GM21528 (cell line): ENCODE measurements around the gene RXFP4.
"Not testable (repeated sequence)": the region's sequence is repeated elsewhere in the genome, so short reads cannot be mapped to it uniquely, and the experiment has no call there.

Experiments used
- ATAC-seq: cut with Tn5 transposase; IDR thresholded peaks from one replicate; pipeline ENCODE4 v1.9.1; 2021; ENCODE audit warnings: mild to moderate bottlenecking, moderate library complexity; ENCODE audit not compliant: unreplicated experiment, low FRiP score

Gene RXFP4

DNA sequence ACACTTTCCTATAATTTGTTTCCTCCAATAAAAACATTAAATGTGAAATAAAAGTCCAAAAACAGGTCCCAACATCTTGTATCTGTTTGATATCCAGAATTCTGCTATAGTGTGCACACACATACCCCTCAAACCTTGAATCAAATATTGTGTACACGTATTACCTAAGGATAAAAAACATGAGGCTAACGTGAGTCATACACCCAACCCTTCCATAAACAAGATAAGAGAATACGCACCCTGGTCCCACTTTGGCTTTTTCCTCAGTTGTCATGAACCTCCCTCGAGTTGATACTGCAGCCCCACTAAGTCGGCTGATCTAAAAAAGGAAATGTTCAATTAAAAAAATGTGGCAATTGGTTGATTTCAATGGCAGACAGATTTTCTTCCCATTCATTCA, 12.4 kb upstream of the RXFP4 start:
- ATAC-seq, result no peak

DNA sequence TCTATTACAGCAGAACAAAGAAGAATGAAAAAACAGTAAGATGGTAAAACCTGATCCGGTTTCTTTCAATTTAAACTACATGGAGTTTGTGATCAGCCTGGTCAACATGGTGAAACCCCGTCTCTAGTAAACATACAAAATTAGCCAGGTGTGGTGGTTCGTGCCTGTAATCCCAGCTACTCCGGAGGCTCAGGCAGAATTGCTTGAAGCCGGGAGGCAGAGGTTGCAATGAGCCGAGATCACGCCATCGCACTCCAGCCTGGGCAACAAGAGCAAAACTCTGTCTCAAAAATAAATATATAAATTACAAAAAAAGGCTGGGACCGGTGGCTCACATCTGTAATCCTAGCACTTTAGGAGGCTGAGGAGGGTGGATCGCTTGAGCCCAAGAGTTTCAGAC, 10.7 kb upstream of the RXFP4 start:
- ATAC-seq, result not testable (repeated sequence)

DNA sequence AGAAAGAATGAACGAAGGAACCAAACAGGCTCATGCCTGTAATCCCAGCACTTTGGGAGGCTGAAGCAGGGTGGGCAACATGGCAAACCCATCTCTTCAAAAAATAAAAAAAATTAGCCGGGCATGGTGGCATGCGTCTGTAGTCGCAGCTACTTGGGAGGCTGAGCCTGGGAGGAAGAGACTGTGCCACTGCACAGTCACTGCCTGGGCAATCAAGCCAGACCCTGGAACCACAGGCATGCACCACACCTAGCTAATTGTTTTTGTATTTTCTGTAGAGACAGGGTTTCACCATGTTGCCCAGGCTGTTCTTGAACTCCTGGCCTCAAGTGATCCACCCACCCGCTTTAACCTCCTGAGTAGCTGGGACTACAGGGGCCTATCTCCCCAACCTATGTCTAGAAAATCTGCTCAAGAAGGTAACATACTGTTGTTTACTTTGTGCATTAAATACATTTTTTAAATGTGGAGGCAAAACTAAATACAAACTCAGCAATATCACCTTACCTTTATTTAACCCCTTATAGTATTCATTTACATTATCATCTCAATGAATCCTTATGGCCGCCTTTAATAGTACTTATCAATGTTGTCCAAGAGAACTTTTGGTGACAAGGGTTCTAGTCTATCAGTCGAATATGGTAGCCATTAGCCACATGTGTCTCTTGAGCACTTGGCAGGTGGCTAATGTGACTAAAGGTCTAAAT, 10.0 kb upstream of the RXFP4 start:
- ATAC-seq, result no peak

DNA sequence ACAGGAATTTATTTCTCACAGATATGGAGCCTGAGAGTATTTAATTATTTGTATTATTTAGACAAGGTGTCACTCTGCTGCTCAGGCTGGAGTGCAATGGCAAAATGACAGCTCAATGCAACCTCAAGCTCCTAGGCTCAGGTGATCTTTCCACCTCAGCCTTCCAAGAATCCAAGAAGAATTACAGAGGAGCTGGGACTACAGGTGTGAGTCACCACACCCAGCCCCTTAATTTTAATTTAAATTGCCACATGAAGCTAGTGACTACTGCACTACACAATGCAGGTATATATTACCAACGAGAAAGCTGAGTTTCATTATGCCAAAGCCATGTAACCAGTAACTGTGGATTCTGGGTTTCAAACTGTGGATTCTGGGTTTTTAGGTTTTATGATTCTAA, 9.4 kb upstream of the RXFP4 start:
- no peak for ATAC-seq

DNA sequence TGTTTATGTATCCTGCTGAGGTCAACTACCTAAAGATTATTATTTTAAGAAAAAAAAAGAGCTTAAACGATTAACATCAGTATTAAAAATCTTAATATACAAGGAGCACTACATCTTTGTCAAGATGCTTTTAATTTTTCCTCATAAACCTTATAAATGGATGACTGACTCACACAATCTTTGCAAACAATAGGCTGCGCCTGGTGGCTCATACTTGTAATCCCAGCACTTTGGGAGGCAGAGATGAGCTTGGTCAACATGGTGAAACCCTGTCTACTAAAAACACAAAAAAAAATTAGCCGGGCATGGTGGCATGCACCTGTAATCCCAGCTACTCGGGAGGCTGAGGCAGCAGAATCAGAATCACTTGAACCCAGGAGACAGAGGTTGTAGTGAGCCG, 9.0 kb upstream of the RXFP4 start:
- no peak for ATAC-seq

DNA sequence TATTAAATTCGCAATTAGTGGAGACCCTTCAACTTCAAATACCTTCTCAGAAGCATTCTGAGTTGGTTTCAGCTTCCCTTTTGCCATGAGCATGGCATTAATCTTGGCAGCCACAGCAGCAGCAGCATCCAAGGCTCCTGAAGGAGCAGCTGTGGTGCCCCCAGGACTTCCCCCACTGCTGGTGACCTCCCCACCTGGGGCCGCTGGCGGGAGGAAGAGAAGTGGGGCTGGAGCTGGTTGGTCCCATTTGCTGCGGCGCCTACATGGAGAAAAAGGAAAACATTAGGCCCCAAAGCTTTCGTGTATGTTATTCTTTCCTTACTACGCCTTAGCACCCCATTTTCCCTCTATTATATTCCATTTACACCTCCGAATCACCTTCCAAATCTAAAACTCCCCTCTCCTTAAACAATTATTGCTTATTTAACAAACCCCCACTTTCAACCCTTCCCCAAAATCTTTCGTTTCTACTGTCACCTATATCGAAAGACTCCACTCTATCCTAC, 7.8 kb upstream of the RXFP4 start:
- ATAC-seq, result no peak

DNA sequence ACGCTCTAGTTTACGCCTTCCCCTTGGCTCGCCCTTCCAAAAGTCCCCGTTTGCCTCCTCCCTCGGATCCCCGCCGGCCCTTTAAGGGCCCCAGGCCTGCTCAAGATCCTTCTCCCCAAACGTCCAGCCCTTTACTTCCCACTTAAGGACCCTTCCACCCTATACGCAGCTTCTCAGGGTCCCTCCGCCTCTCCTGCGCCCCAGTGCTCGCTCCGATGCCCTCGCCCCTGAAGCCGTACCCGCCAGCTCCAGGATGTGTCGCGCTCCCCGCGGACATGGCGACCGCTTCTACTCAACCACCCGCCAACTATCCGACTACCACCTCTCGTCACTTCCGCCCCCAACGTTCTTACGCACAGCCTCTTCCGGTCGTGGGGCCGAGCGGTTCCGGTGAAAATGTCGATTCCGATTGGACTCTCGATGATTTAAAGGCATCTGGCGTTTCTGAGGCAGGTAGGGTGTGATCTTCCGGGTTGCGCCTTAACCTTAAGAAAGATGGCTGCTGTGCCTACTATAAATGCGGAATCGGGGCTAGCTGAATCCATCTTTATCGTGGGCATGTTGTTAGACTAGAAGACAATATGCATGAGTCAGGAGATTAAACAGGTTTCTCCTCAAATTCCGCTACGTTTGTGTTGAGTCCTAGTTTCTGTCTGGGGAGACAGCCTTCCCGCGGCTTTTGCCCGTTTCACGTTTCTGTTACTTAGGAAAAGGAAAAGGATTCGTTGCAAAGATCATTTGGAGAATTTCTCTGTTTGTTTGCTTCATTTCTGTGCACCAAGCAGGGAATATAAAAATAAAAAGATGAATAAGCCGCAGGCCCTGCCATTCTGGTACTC, 7.1 kb upstream of the RXFP4 start, which contains the start of gene KHDC4:
Gene KHDC4 (minus strand): TSS at position 317 of the 839 bp plus-strand sequence. CDS start 40 bp downstream, at position 277.
- peak; percentile 88 for ATAC-seq

DNA sequence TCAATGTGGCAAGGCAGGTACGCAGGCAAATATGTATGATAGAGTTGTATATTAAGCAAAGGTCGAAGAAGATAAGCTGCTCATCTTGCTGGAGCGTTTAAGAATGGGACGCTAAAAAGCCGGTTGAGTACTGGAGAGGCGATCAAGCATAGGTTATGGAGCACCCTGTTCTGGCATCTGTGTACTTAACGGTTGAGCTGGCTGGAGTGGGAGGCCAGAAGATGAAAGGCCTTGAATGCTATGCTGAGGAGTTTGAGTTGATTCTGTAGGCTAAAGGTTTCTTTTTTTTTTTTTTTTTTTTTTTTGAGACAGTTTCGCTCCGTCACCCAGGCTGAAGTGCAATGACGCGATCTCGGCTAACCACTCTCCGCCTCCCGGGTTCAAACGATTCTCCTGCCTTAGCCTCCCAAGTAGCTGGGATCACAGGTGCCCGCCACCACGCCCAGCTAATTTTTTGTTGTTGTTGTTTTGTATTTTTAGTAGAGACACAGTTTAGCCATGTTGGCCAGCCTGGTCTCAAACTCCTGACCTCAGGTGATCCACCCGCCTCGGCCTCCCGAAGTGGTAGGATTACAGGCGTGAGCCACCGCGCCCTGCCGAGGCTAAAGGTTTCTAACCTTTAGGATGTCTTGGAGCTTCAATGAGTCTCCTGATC, 6.4 kb upstream of the RXFP4 start:
- ATAC-seq, result no peak

DNA sequence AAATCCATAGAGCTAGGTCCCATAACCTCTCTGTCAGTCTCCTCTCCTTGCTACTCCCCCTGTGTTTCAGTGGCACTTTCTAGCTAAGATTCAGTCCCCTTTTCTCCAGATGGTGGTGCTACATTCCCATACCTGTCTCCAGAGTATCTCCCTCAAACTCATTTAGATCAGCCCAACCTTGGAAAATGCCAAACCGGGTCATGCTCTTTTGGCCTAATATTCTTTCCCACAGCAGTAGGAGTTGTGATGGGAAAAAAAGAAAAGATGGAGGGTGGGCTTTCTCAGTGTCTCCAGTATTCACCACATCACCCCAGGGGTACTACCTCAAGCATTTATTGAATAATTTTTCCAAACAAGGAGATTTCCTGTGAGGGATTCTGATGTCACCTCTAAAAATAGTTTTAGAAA, 3.2 kb upstream of the RXFP4 start:
- no peak for ATAC-seq

DNA sequence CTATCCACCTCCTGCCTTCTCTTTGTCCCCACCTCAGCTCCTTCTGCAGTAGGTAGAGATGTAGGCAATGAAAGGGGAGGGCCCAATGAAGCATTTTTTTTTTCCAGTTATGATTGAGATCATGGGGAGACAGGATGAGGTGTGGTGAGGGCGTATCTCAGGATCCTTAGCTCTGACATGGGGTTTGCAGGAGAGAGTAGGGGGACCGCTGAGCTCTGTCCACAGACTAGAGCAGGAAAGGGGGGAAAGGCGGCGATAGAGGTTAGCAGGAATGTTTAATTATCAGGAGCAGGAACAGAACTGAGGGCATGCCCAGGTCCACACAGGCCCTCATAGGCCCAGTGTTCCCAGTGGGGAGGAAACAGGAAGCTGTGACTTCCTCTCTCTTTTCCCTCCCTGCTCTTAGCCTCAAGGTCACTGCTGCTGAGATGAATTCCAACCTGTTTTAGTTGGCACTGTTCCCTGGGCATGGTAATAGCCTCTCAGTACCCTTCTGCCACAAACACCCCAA, 901 bp upstream of the RXFP4 start:
- ATAC-seq, result no peak

DNA sequence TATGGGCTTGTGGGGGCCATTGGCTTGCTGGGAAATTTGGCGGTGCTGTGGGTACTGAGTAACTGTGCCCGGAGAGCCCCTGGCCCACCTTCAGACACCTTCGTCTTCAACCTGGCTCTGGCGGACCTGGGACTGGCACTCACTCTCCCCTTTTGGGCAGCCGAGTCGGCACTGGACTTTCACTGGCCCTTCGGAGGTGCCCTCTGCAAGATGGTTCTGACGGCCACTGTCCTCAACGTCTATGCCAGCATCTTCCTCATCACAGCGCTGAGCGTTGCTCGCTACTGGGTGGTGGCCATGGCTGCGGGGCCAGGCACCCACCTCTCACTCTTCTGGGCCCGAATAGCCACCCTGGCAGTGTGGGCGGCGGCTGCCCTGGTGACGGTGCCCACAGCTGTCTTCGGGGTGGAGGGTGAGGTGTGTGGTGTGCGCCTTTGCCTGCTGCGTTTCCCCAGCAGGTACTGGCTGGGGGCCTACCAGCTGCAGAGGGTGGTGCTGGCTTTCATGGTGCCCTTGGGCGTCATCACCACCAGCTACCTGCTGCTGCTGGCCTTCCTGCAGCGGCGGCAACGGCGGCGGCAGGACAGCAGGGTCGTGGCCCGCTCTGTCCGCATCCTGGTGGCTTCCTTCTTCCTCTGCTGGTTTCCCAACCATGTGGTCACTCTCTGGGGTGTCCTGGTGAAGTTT, 550 bp downstream of the RXFP4 start:
- ATAC-seq, result no peak

DNA sequence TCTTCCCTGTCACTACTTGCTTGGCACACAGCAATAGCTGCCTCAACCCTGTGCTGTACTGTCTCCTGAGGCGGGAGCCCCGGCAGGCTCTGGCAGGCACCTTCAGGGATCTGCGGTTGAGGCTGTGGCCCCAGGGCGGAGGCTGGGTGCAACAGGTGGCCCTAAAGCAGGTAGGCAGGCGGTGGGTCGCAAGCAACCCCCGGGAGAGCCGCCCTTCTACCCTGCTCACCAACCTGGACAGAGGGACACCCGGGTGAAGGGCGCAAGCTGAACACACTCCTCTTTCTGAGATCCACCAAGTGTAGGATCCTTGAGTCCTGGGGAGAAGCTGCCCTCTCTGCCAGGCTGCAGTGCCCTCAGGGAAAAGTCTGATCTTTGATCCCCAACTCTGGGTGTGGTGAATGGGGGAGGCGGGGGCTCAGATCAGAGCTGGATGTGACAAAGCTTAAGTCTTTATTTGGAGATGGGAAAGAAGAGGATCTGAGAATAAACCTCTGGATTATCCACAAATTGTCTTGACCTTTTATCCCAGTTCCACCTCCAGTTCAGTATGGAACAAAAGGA, 1.2 kb downstream of the RXFP4 start:
- no peak for ATAC-seq

DNA sequence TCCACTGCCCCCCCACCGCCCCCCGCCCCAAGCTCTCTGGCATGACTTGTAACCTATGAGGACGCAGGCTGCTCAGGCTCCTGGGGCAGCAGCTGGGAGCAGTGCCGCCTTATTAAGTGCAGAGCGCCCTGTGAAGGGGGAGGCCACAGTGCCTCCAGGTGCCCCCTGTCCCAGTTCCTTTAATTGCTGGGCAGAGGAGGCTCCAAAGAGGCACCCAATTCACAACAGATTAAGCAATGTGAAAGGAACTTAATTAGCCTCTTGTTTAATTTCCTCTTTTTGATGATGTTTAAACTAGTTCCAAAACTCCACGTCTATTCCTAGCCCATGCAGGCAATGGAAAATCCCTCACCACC, 3.0 kb downstream of the RXFP4 start:
- no peak for ATAC-seq

DNA sequence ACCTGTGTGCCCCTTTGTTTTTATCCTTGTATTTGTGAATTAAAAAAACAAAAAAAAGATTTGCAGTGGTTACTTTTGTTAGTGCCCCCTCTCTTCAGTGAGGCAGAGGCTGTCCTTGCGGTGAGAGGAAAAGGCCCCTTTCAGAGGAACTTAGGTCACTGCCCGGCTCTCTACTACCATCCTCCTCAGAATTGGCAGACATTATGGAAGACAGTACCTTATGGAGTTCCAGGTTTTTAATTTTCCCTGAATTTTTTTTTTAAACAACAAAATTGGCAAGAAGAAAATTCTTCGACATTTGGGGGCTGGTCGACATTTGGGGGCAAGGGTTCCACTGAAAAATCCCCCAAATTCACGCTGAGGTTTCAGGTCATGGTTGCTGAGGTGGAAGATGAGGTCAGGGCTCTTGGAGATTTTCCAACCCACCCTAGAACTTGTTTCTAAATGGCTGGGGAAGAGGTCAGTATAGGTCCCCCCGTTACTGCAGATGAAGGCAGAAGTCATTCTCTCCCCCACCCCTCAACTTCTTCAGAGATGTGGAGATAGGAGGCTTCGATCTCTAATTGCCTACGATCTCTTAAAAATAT, 5.3 kb downstream of the RXFP4 start:
- ATAC-seq, result peak; percentile 16

DNA sequence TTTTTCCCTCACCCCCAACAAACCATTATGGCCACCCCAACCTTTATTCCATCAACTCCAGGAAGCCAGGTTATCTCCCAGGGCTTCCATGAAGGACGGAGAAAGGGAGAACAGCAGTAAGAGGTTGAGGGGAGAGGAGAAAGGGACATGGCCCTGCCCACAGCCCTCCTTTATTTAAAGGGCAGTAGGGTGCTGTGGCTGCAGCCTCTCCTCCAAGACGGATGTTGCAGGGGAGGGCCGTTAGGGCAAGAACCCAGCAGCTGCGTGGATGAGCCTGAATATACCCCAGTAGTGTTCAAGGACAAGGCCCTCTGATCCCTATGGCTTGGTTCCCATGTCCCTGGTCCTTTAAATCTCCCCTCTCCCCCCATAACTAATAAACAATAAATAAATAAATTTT, 5.9 kb downstream of the RXFP4 start:
- no peak for ATAC-seq

DNA sequence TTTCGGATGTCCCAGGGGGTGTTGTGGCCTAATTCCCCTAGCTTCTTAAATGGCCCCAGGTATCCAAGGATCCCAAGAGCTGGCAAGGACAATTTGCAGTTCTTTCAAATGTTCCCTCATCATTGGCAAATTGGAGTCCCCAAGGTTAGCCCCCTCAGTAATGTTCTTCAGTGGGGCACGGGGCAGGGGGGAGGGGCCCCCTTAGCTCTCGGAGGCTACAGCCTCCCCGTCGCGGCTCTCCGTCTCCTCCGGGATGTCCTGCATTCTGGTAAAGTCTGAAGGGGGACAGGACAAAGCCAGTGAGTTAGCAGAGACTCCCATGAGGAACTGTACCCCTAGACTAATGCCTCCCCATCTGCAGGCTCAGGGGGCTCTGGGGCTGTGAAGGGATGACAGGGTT, 6.3 kb downstream of the RXFP4 start:
- no peak for ATAC-seq

DNA sequence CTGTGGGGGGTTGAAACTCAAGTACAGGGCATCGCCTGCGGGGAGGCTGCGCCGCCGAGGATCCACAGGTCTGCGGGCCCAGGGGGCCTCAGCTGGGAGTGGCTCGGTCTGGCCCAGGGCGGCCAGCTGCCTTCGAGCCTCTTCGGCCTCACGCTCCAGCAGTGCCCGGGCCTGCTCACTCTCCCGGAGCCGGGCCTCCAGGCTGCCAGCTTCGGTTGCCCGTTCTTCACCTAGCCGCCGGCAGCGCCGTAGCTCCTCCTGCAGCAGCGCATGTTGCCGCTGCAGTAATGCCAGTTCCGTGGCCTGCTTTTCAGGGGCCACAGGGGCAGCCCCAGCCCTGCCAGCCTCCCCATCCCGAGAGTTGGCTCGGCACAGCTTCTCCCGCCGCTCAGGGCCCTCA, 9.4 kb downstream of the RXFP4 start:
- ATAC-seq, result no peak

DNA sequence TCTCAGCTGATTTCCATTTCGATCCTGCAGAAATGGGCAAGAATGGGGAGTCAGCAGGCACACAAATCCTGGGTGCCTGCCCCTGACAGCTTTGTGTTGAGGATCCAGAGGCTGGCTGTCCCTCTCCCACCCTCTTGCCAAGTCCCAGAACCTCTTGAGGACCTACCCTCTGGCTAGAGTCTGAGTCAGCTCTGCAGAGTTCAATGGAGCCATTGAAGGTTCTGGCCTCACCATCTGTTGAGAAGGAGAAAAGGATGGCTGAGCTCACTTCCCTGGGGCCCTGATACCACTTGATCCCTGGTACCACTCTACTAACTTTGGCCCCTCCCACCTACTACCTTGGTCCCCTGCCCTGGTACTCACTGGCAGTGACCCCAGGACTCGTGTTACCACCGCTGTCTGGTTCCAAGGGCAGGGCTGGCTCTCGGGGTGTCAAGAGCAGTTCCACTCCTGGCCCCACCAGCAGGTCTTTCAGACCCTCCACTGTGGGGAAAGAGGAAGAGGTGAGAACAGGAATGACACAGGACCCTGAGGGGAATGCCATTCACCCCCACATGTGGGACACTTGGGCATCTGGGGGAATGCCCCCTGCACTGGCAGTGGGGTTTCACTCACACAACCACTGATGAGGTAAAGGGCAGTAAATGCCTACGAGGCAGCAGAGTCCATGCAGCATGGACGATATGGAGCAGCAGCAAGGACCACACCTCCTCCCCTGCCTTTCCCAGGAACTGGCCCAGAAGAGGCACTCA, 10.5 kb downstream of the RXFP4 start:
- no peak for ATAC-seq

DNA sequence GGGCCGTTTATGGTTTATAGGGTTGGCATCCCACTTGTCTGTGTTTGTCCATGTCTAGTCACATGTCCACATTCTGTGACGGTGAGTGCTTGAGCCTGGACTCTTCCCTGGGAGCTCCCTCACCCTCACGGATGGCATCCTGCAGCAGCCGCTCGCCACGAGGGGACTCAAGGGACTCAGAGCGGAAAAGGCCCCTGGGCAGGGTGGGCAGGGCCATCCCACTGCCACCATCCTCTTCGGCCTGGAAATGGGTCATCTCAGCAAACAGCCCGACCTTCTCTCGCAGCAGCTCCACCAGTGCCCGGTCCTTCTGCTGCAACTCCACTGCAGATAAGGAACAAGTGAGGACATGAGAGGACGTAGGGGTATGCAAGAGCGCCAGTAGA, 11.1 kb downstream of the RXFP4 start:
- no peak for ATAC-seq
